ENCODE data around the gene POLR2L.
A peak's percentile ranks its signal among the peaks of the same experiment; 100 is the strongest.

POLR2L gene

GRCh38 chr11:826836-827145 lies 15.5 kb downstream of the POLR2L start:
- DNase-seq (ENCODE audit: low spot score): no peak

GRCh38 chr11:826227-826621 lies 16.1 kb downstream of the POLR2L start:
- DNase-seq (ENCODE audit: low spot score): no peak

- DNase-seq (ENCODE audit: low spot score): no peak
Measured at GRCh38 chr11:825366-826226, 16.7 kb downstream of the POLR2L start.

GRCh38 chr11:824942-825341 lies 17.4 kb downstream of the POLR2L start:
- DNase-seq (ENCODE audit: low spot score): no peak

- DNase-seq (ENCODE audit: low spot score): no peak
Measured at GRCh38 chr11:824292-824880, 17.9 kb downstream of the POLR2L start.

- DNase-seq (ENCODE audit: low spot score): no peak
Measured at GRCh38 chr11:823441-824291, 18.7 kb downstream of the POLR2L start.

GRCh38 chr11:821512-822371 lies 20.6 kb downstream of the POLR2L start:
- no peak for DNase-seq (ENCODE audit: low spot score)

GRCh38 chr11:820655-821511 lies 21.4 kb downstream of the POLR2L start:
- DNase-seq (ENCODE audit: low spot score): peak; percentile 89

- DNase-seq (ENCODE audit: low spot score): peak; percentile 73
Measured at GRCh38 chr11:819943-820649, 22.2 kb downstream of the POLR2L start.

- DNase-seq (ENCODE audit: low spot score): peak; percentile 89
Measured at GRCh38 chr11:819129-819931, 23.0 kb downstream of the POLR2L start.

GRCh38 chr11:818396-819128 lies 23.8 kb downstream of the POLR2L start, which contains the start of gene PNPLA2:
TSS of gene PNPLA2 (plus strand) at chr11:818914. CDS start at chr11:819719, 805 bp downstream.
- peak; percentile 67 for DNase-seq (ENCODE audit: low spot score)

- DNase-seq (ENCODE audit: low spot score): no peak
Measured at GRCh38 chr11:816433-816779, 25.9 kb downstream of the POLR2L start.

- no peak for DNase-seq (ENCODE audit: low spot score)
Measured at GRCh38 chr11:815675-816432, 26.5 kb downstream of the POLR2L start.

- no peak for DNase-seq (ENCODE audit: low spot score)
Measured at GRCh38 chr11:813456-814096, 28.8 kb downstream of the POLR2L start.

GRCh38 chr11:813072-813455 lies 29.3 kb downstream of the POLR2L start:
- DNase-seq (ENCODE audit: low spot score): no peak

GRCh38 chr11:812390-812789 lies 29.9 kb downstream of the POLR2L start:
- no peak for DNase-seq (ENCODE audit: low spot score)

- DNase-seq (ENCODE audit: low spot score): no peak
Measured at GRCh38 chr11:811446-812245, 30.7 kb downstream of the POLR2L start.
